ENCODE results near the gene DNAJC30.
"Not testable (repeated sequence)": the region's sequence is repeated elsewhere in the genome, so short reads cannot be mapped to it uniquely, and the experiment has no call there.

DNAJC30 gene

DNA sequence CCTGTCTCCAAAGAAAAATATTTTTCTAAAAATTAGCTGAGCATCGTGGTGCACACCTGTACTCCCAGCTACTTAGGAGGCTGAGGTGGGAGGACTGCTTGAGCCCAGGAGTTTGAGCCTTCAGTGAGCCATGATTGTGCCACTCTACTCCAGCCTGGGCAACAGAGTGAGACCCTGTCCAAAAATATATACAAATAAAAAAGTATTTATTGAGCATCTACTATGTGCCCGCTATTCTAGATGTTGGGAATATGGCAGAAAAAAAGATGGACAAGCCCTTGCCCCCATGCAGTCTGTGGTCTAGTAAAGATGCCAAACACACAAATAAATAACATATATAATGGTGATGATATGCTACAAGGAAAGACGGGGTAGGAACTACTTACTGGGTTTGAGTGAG, 40.6 kb upstream of the DNAJC30 start:
- Histone ChIP-seq H3K36me3 (replicated peaks) (no peaks in the 10 kb centered on the region), H3K27me3 (replicated peaks) (no peaks in the 10 kb centered on the region), H3K4me3 (ENCODE audit: low read depth, low read length) (no peak overlapping the region), H3K27ac (no peak overlapping the region)
- in situ Hi-C loops (cut with HindIII; ENCODE audit: low pct_ligation_motif_present, low sequenced_read_pairs), result no loop called here
- no peak for DNase-seq
- TF ChIP-seq, protein P1, sequence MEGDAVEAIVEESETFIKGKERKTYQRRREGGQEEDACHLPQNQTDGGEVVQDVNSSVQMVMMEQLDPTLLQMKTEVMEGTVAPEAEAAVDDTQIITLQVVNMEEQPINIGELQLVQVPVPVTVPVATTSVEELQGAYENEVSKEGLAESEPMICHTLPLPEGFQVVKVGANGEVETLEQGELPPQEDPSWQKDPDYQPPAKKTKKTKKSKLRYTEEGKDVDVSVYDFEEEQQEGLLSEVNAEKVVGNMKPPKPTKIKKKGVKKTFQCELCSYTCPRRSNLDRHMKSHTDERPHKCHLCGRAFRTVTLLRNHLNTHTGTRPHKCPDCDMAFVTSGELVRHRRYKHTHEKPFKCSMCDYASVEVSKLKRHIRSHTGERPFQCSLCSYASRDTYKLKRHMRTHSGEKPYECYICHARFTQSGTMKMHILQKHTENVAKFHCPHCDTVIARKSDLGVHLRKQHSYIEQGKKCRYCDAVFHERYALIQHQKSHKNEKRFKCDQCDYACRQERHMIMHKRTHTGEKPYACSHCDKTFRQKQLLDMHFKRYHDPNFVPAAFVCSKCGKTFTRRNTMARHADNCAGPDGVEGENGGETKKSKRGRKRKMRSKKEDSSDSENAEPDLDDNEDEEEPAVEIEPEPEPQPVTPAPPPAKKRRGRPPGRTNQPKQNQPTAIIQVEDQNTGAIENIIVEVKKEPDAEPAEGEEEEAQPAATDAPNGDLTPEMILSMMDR (IDR thresholded peaks at IDR 0.05; ENCODE audit: low read depth, low read length, missing control alignments), result no peak

DNA sequence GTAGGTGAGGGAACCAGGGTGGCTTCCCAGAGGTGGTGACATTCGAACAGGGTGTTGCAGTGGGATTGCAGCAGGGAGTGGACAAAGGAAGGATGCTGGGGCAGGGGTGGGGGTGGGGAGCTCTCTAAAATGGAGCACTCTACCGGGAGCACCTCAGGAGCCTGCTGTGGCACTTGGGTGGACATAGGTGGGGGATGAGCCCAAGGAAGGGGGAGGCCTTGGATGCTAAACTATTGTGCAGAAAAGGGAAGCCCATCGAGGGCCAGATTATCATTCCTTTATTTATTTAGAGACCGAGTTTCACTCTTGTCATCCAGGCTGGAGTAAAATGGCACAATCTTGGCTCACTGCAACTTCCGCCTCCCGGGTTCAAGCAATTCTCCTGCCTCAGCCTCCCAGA, 39.5 kb upstream of the DNAJC30 start:
- Histone ChIP-seq H3K4me3 (ENCODE audit: low read depth, low read length) (no peak overlapping the region), H3K27ac (no peak overlapping the region), H3K36me3 (replicated peaks) (peaks cover 3% of the 10 kb centered on the region), H3K27me3 (replicated peaks) (no peaks in the 10 kb centered on the region)
- TF ChIP-seq, protein P1 (IDR thresholded peaks at IDR 0.05; ENCODE audit: low read depth, low read length, missing control alignments), result no peak
- no peak for DNase-seq
- in situ Hi-C loops (cut with HindIII; ENCODE audit: low pct_ligation_motif_present, low sequenced_read_pairs), result no loop called here

DNA sequence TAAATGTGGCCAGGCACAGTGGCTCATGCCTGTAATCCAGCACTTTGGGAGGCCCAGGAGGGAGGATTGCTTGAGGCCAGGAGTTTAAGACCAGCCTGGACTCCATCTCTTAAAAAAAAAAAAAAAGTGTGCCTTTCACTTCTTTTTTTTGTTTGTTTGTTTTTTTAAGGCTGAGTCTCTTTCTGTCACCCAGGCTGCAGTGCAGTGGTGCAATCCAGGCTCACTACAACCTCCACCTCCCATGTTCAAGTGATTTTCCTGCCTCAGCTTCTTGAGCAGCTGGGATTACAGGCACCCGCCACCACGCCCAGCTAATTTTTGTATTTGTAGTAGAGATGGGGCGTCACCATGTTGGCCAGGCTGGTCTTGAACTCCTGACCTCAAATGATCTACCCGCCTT, 38.9 kb upstream of the DNAJC30 start:
- H3K27me3 ChIP-seq (replicated peaks); H3K36me3 ChIP-seq (replicated peaks); H3K4me3 ChIP-seq (ENCODE audit: low read depth, low read length); DNase-seq; H3K27ac ChIP-seq; in situ Hi-C loops (cut with HindIII; ENCODE audit: low pct_ligation_motif_present, low sequenced_read_pairs): not testable (repeated sequence)

DNA sequence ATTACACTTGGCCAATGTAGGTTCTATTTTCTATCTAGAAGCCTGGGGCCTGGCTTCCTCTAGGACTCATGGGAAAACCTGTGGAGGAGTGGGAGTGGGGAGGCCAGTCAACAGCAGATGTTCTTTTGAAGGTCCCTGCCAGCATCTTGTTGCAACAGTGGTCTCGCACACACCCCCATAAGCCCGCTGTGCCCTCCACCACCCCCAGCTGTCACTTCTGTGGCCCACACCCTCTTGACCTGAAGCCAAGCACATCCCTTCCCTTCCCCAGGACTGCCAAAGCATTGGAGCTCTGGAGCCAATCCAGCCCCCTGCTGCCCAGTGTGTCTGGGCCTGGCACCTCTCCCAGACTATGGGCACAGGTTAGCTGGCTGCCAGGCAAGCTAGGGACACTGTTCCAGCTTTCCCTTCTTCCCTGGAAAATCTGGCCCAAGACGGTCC, 38.1 kb upstream of the DNAJC30 start:
- in situ Hi-C loops (cut with HindIII; ENCODE audit: low pct_ligation_motif_present, low sequenced_read_pairs), result no loop called here
- Histone ChIP-seq H3K4me3 (ENCODE audit: low read depth, low read length) (no peak overlapping the region), H3K36me3 (replicated peaks) (peaks cover 8% of the 10 kb centered on the region), H3K27ac (no peak overlapping the region), H3K27me3 (replicated peaks) (no peaks in the 10 kb centered on the region)
- TF ChIP-seq, protein P1 (IDR thresholded peaks at IDR 0.05; ENCODE audit: low read depth, low read length, missing control alignments), result no peak
- no peak for DNase-seq

DNA sequence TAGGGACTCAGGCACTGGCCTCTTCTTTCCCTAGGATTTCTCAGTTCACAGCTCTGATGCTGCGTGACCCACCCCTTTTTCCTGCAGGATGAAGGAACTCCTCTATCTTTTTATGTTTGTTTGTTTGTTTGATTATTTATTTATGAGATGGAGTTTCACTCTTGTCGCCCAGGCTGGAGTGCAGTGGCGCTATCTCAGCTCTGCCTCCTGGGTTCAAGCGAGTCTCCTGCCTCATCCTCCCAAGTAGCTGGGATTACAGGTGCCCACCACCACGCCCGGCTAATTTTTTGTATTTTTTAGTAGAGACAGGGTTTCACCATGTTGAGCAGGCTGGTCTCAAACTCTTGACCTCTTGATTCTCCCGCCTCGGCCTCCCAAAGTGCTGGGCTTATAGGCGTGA, 37.2 kb upstream of the DNAJC30 start:
- in situ Hi-C loops (cut with HindIII; ENCODE audit: low pct_ligation_motif_present, low sequenced_read_pairs); H3K27me3 ChIP-seq (replicated peaks); H3K4me3 ChIP-seq (ENCODE audit: low read depth, low read length); H3K27ac ChIP-seq; DNase-seq: not testable (repeated sequence)
- H3K36me3 ChIP-seq (replicated peaks), result peaks cover 14% of the 10 kb centered on the region

DNA sequence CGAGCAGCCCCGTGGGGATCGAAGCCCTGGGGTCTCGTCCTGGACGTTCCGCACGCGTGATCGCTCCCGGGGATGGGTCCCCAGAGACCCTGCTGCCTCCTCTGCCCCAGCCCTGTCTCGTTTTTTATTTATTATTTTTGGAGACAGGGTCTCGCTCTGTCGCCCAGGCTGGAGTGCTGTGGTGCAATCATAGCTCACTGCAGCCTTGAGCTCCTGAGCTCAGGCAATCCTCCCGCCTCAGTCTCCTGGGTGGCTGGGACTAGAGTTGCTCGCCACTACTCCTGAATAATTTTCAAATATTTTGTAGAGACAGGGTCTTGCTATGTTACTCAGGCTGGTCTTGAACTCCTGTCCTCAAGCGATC, 36.5 kb upstream of the DNAJC30 start:
- DNase-seq, result no peak
- TF ChIP-seq, protein P1 (IDR thresholded peaks at IDR 0.05; ENCODE audit: low read depth, low read length, missing control alignments), result no peak
- Histone ChIP-seq H3K27me3 (replicated peaks) (no peaks in the 10 kb centered on the region), H3K4me3 (ENCODE audit: low read depth, low read length) (peak overlapping the region; percentile 49), H3K27ac (no peak overlapping the region), H3K36me3 (replicated peaks) (peaks cover 19% of the 10 kb centered on the region)
- in situ Hi-C loops (cut with HindIII; ENCODE audit: low pct_ligation_motif_present, low sequenced_read_pairs), result no loop called here

DNA sequence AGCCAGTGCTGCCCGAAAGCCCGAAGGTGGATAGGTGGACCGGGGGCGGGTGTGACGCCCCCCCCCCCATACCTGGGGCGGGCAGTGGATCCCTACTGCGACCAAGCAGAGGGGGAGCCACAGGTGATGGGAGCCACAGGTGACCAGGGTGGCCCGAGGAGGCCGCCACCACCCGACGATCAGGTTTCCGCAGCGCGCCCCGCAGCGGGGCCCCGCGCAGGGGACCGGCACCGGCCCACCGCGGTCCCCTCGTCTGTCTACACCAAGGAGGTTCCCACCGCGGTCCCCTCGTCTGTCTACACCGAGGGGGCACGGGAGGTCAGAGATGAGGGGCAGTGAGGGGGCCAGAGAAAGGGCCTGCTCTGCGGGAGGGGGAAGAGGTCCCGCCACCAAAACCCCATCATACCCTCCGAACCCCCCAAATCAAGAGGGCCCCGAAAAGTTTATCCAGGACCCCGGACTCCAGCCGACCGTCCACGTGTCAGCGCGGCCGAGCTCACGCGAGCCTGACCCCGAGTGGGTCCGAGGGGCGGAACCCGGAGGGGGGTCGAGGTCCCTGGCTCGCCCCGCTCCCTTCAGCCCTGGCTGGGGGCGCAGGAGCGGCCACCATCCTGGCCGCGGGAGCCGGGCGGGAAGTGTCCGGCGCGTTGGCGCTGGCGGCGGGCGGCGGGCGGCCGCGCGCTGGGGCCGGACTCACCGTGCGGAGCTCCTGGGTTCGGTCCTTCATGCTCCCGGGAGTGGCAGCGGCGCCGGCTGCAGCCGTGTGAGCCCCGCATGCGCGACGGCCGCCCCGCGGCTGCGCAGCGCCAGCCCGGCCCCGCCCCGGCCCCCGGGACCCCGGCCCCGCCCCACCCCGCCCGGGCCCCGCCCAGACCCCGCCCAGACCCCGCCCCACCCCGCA, 35.9 kb upstream of the DNAJC30 start, which contains the start of gene STX1A:
STX1A (minus strand) TSS at position 765 of the 901 bp plus-strand sequence; CDS start at position 727, 38 bp downstream.
- peaks cover 23% of the 10 kb centered on the region for H3K36me3 ChIP-seq (replicated peaks)
- DNase-seq, result peak; percentile 44
- TF ChIP-seq, protein P1 (IDR thresholded peaks at IDR 0.05; ENCODE audit: low read depth, low read length, missing control alignments), result no peak
- in situ Hi-C loops (cut with HindIII; ENCODE audit: low pct_ligation_motif_present, low sequenced_read_pairs), result no loop called here
- H3K27ac ChIP-seq, result peak within 1 kb of the TSS; percentile 98
- peak within 1 kb of the TSS; percentile 88 for H3K4me3 ChIP-seq (ENCODE audit: low read depth, low read length)
- H3K27me3 ChIP-seq (replicated peaks), result no peaks in the 10 kb centered on the region

Data from brain microvascular endothelial cell (primary cell).